HG03064 (cell line): Measurements from ENCODE around the gene ZNRD2.

Experiments used
- ATAC-seq: cut with Tn5 transposase; IDR thresholded peaks from one replicate; pipeline ENCODE4 v1.9.1; 2021; ENCODE audit warnings: low read depth; ENCODE audit not compliant: unreplicated experiment

Gene ZNRD2

DNA sequence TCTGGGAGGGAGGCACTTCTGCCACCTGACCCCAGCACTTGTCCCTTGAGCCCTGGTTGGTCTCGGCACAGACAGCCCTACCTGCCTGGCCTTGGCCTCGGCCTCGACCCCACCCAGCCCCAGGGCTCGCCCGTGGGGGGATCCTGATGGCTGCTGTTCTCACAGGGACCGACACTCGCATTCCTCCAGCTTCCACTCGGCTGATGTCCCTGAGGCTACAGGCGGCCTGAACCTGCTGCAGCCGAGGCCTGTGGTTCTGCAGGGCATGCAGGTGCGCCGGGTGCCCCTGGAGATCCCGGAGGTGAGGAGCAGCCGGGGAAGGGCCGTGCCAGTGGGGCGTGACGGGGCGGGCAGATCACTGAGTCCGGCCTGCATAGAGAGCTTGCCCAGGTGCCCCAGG, 50.4 kb downstream of the ZNRD2 start:
- ATAC-seq, result no peak

DNA sequence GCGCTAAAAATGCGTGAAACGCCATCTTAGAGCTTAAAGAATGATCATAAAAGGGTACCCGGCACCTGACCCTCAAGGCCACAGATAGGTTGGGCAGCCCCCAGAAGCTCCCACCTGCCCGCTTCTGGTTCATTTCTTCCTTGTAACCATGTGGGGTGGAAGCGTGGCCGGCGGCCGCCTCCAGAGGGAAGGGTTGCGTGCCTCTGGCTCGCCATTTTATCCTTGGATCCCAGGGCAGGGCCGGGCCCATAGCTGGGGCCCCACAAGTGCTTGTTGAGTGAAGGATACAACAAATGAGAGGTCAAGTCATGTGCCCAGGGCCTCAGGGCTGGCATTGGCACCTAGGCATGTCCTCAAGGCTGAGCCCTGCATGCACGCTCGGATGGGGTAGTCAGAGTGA, 51.2 kb downstream of the ZNRD2 start:
- ATAC-seq, result no peak
